Activated CD4-positive, alpha-beta T cell treated with anti-CD3 and anti-CD28 coated beads, Interleukin-2, amount 10 ng/mL, durations not matched to agents 7 days and 5 days (primary cell): ENCODE measurements around the gene RREB1. TPM values are rescaled to one million over a fixed set of nuclear protein-coding genes. Genes with fewer than 3 reads are reported as not detected.

Experiments used
- total RNA-seq, 2 experiments: library from RNA; stranded (reverse); gene quantifications; one replicate each; pipeline ENCODE4 v1.2.3, GENCODE V29; 2021

Gene RREB1
- total RNA-seq, 2 experiments from 2014 or later = 27.2 to 30.1 TPM

Other genes starting within 250 kb of the RREB1 start
- 100 to 1,000 TPM; 141 to 150 TPM for gene SSR1, start 205.2 kb downstream of the RREB1 start, total RNA-seq